GM19324 (cell line): ENCODE data around the gene HNF4A.

Source experiments
- ATAC-seq: cut with Tn5 transposase; IDR thresholded peaks from one replicate; pipeline ENCODE4 v1.9.1; 2021; ENCODE audit warnings: mild to moderate bottlenecking, moderate library complexity; ENCODE audit not compliant: unreplicated experiment, low FRiP score

The HNF4A gene

GRCh38 chr20:44435630-44436335 is 80.3 kb downstream of the HNF4A start:
- ATAC-seq: no peak

GRCh38 chr20:44436393-44436792 is 80.9 kb downstream of the HNF4A start:
- no peak for ATAC-seq

- no peak for ATAC-seq
Measured at GRCh38 chr20:44437497-44437896, 82.0 kb downstream of the HNF4A start.

GRCh38 chr20:44438782-44439181 is 83.3 kb downstream of the HNF4A start:
- no peak for ATAC-seq

- no peak for ATAC-seq
Measured at GRCh38 chr20:44439318-44439717, 83.8 kb downstream of the HNF4A start.

GRCh38 chr20:44442298-44443070 is 87.0 kb downstream of the HNF4A start:
- no peak for ATAC-seq

- ATAC-seq: no peak
Measured at GRCh38 chr20:44445742-44446710, 90.5 kb downstream of the HNF4A start.

GRCh38 chr20:44447827-44448419 is 92.4 kb downstream of the HNF4A start:
- ATAC-seq: no peak

- no peak for ATAC-seq
Measured at GRCh38 chr20:44448753-44449546, 93.5 kb downstream of the HNF4A start.

GRCh38 chr20:44449864-44450263 is 94.4 kb downstream of the HNF4A start:
- ATAC-seq: no peak

- no peak for ATAC-seq
Measured at GRCh38 chr20:44450281-44450889, 94.9 kb downstream of the HNF4A start.

- no peak for ATAC-seq
Measured at GRCh38 chr20:44450903-44451450, 95.5 kb downstream of the HNF4A start.

- ATAC-seq: no peak
Measured at GRCh38 chr20:44454306-44454963, 98.9 kb downstream of the HNF4A start.

GRCh38 chr20:44455126-44455525 is 99.6 kb downstream of the HNF4A start:
- no peak for ATAC-seq

- ATAC-seq: no peak
Measured at GRCh38 chr20:44456611-44457010, 101.1 kb downstream of the HNF4A start.

GRCh38 chr20:44457016-44457415 is 101.5 kb downstream of the HNF4A start:
- ATAC-seq: no peak

GRCh38 chr20:44459271-44459670 is 103.8 kb downstream of the HNF4A start:
- no peak for ATAC-seq

GRCh38 chr20:44460795-44461141 is 105.3 kb downstream of the HNF4A start:
- ATAC-seq: no peak
